Measurements from ENCODE around the gene TMOD3. TPM values are rescaled to one million over a fixed set of nuclear protein-coding genes. Genes with fewer than 3 reads are reported as not detected.

The TMOD3 gene
- total and polyA plus RNA-seq, 10 donors: 8.9 to 65.5 (median 39.2) TPM

DNA sequence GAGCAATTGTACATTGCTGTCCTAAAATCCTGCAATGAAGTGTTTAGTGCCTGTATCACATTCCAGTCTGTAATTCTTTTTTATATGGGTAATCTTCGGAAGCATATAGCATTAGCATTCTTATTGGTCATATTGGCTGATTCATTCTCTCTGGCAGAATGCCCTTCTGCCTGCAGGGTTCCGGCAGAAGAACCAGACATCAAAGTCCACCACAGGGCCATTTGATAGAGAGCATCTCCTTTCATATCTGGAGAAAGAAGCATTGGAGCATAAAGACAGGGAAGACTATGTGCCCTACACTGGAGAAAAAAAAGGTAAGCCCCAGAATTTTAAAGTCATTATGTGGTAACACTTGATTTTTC, 39.6 kb downstream of the TMOD3 start:
- H3K36me3 ChIP-seq: peaks cover 0 to 99% (median 57%) of the 10 kb centered on the region in 6 donors
- no peak for DNase-seq
- H3K4me1 ChIP-seq: peaks cover 0 to 16% (median 0%) of the 10 kb centered on the region in 6 donors
- TF ChIP-seq POLR2AphosphoS5 (IDR thresholded peaks at IDR 0.05): no peak
- TF ChIP-seq POLR2A (IDR thresholded peaks at IDR 0.05): no peak
- TF ChIP-seq, protein P1, sequence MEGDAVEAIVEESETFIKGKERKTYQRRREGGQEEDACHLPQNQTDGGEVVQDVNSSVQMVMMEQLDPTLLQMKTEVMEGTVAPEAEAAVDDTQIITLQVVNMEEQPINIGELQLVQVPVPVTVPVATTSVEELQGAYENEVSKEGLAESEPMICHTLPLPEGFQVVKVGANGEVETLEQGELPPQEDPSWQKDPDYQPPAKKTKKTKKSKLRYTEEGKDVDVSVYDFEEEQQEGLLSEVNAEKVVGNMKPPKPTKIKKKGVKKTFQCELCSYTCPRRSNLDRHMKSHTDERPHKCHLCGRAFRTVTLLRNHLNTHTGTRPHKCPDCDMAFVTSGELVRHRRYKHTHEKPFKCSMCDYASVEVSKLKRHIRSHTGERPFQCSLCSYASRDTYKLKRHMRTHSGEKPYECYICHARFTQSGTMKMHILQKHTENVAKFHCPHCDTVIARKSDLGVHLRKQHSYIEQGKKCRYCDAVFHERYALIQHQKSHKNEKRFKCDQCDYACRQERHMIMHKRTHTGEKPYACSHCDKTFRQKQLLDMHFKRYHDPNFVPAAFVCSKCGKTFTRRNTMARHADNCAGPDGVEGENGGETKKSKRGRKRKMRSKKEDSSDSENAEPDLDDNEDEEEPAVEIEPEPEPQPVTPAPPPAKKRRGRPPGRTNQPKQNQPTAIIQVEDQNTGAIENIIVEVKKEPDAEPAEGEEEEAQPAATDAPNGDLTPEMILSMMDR (IDR thresholded peaks at IDR 0.05 in 8 of 11, conservative IDR thresholded peaks at IDR 0.05 in 3 of 11): no peak
- no peaks in the 10 kb centered on the region for H3K9me3 ChIP-seq
- intact Hi-C loops (cut with DNase I; ENCODE audit: low total_unique reads): no loop called here
- H3K27ac ChIP-seq: no peak overlapping the region
- no peaks in the 10 kb centered on the region for H3K27me3 ChIP-seq (replicated peaks in 1 of 7)
- H3K4me3 ChIP-seq: no peak overlapping the region
- WGBS, 5 donors: 66 to 82% (median 71%) methylated on average over 2 of the region's 2 CpGs

DNA sequence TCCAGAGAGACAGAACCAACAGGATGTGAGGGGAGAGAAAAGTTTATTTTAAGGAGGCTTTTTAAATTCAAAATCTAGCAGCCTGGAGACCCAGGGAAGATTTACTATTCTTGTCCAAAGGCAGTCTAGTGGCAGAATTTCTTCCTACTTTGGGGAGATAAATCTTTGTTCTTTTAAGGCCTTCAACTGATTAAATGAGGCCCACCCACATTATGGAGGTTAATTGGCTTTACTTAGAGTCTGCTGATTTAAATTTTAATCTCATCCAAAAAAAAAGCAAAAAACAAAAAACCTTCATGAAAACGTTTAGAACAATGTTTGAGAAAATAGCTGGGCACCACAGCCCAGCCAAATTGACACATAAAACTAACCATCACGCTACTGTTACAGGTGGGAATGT, 41.3 kb downstream of the TMOD3 start:
- 85 to 94% (median 90%) methylated on average over 2 of the region's 2 CpGs for WGBS, 5 donors
- Histone ChIP-seq H3K9me3 (no peaks in the 10 kb centered on the region), H3K36me3 (peaks cover 0 to 96% (median 48%) of the 10 kb centered on the region in 6 donors), H3K4me3 (no peak overlapping the region), H3K4me1 (peaks cover 0 to 8% (median 0%) of the 10 kb centered on the region in 6 donors), H3K27ac (no peak overlapping the region), H3K27me3 (replicated peaks in 1 of 7) (no peaks in the 10 kb centered on the region)
- DNase-seq: no peak
- intact Hi-C loops (cut with DNase I; ENCODE audit: low total_unique reads): no loop called here
- TF ChIP-seq POLR2AphosphoS5 (IDR thresholded peaks at IDR 0.05): no peak
- no peak for TF ChIP-seq POLR2A (IDR thresholded peaks at IDR 0.05)

DNA sequence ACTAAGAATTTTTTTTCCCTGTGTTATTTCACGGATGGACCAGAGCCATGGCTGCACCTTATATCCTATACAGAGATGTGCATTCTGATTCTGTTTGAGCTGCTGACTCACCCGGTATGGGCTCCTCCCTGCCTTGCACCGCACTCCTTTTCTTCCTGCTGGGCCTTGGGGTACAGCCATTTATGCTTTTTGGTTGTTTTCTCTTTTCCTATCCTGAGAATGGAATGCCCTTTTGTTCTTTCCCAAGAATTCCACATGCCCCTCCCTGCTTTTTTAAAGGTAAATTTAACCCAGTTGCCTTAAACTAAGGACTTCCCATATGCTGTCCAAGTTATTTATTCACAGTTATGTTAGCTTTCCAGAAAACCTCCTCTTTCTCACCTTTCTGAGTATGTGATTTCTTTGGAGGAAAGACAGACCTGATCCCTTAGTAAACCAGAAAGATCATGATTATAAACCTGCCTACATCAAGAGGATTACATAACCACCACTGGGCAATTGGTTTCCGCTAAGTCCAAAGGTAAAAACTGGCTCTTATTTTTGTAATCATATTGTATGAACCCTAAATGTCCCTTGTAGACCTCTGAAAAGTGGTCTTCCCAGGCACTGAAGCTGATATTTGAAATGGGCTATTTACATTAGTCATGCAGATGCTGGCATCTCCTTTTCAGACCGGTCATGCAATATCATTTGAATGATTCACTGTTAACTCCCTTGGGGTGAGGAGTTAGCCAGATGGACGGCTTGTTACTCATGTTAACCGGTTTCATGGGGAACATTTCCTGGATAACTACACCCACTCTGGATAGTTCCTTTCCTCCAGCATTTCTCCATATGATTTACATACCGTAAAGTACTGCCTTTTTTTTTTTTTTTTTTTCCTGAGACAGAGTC, 45.5 kb downstream of the TMOD3 start:
- peak overlapping the region in 1 of 8 donors; percentile 32 for H3K27ac ChIP-seq
- no peak for DNase-seq
- peaks cover 0 to 81% (median 33%) of the 10 kb centered on the region in 6 donors for H3K36me3 ChIP-seq
- no peak for TF ChIP-seq POLR2A (IDR thresholded peaks at IDR 0.05)
- TF ChIP-seq POLR2AphosphoS5 (IDR thresholded peaks at IDR 0.05): no peak
- TF ChIP-seq, protein P1 (IDR thresholded peaks at IDR 0.05 in 8 of 11, conservative IDR thresholded peaks at IDR 0.05 in 3 of 11): no peak
- peaks cover 0 to 19% (median 1%) of the 10 kb centered on the region in 6 donors for H3K4me1 ChIP-seq
- no peaks in the 10 kb centered on the region for H3K27me3 ChIP-seq (replicated peaks in 1 of 7)
- 70 to 92% (median 86%) methylated on average over 8 of the region's 8 CpGs for WGBS, 5 donors
- H3K9me3 ChIP-seq: no peaks in the 10 kb centered on the region
- H3K4me3 ChIP-seq: no peak overlapping the region
- intact Hi-C loops (cut with DNase I; ENCODE audit: low total_unique reads): no loop called here

DNA sequence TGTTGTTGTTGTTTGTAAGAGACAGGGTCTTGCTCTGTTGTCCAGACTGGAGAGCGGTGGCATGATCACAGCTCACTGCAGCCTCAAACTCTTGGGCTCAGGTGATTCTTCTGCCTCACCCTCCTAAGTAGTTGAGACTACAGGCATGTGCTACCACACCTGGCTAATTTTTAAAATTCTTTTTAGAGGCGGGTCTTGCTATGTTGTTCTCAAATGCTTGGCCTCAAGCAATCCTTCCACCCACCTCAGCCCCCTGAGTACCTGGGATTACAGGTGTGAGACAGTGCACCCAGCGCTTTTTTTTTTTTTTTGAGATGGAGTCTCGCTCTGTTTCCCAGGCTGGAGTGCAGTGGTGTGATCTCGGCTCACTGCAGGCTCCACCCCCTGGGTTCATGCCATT, 46.7 kb downstream of the TMOD3 start:
- 95 to 98% (median 97%) methylated on average over 5 of the region's 5 CpGs for WGBS, 5 donors
- DNase-seq: no peak

More for the DNA sequence above, 46.7 kb downstream of the TMOD3 start:
- Histone ChIP-seq H3K27ac (no peak overlapping the region), H3K9me3 (no peaks in the 10 kb centered on the region), H3K27me3 (replicated peaks in 1 of 7) (no peaks in the 10 kb centered on the region), H3K36me3 (peaks cover 0 to 78% (median 22%) of the 10 kb centered on the region in 6 donors), H3K4me3 (no peak overlapping the region), H3K4me1 (peaks cover 0 to 19% (median 1%) of the 10 kb centered on the region in 6 donors)
- intact Hi-C loops (cut with DNase I; ENCODE audit: low total_unique reads): no loop called here
- TF ChIP-seq, protein P1 (IDR thresholded peaks at IDR 0.05 in 8 of 11, conservative IDR thresholded peaks at IDR 0.05 in 3 of 11): no peak
- TF ChIP-seq POLR2AphosphoS5 (IDR thresholded peaks at IDR 0.05) (no peak), POLR2A (IDR thresholded peaks at IDR 0.05) (no peak)

Measured in spleen (tissue), 11 donors.